ENCODE data around the gene MC1R.

- TF ChIP-seq, protein P1, sequence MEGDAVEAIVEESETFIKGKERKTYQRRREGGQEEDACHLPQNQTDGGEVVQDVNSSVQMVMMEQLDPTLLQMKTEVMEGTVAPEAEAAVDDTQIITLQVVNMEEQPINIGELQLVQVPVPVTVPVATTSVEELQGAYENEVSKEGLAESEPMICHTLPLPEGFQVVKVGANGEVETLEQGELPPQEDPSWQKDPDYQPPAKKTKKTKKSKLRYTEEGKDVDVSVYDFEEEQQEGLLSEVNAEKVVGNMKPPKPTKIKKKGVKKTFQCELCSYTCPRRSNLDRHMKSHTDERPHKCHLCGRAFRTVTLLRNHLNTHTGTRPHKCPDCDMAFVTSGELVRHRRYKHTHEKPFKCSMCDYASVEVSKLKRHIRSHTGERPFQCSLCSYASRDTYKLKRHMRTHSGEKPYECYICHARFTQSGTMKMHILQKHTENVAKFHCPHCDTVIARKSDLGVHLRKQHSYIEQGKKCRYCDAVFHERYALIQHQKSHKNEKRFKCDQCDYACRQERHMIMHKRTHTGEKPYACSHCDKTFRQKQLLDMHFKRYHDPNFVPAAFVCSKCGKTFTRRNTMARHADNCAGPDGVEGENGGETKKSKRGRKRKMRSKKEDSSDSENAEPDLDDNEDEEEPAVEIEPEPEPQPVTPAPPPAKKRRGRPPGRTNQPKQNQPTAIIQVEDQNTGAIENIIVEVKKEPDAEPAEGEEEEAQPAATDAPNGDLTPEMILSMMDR (IDR thresholded peaks at IDR 0.05), result no peak
- no peak for TF ChIP-seq POLR2A (IDR thresholded peaks at IDR 0.05)
- TF ChIP-seq POLR2AphosphoS5 (IDR thresholded peaks at IDR 0.05), result no peak
Observed at GRCh38 chr16:89956505-89957215, 38.0 kb downstream of the MC1R start.

Data from prostate gland (tissue), 2 donors.